ENCODE measurements around the gene NR3C1. TPM values are rescaled to one million over a fixed set of nuclear protein-coding genes. Genes with fewer than 3 reads are reported as not detected.

Gene NR3C1
- total RNA-seq, 1 experiment from 2014 or later, result 31.4 TPM

GRCh38 chr5:143340891-143341685, 62.4 kb downstream of the NR3C1 start:
- Histone ChIP-seq H2AFZ (ENCODE audit: low read length) (no peak overlapping the region), H3K9me3 (ENCODE audit: control insufficient read depth, low read depth, low read length) (no peaks in the 10 kb centered on the region), H2BK15ac (ENCODE audit: low read depth, low read length) (no peak overlapping the region), H3K23me2 (ENCODE audit: insufficient read length, low read depth, low read length, poor library complexity, severe bottlenecking) (no peaks in the 10 kb centered on the region), H4K5ac (ENCODE audit: insufficient read length, low read depth, low read length) (no peak overlapping the region), H4K20me1 (ENCODE audit: control insufficient read depth, insufficient read depth, insufficient read length) (no peaks in the 10 kb centered on the region), H3K27me3 (ENCODE audit: insufficient read depth, low read length) (no peaks in the 10 kb centered on the region), H3K4ac (ENCODE audit: low read depth, low read length) (no peak overlapping the region), H3K23ac (ENCODE audit: insufficient read length, low read depth, low read length) (no peak overlapping the region), H3K9ac (ENCODE audit: extremely low read depth, insufficient read length, low read length) (no peak overlapping the region), H2BK20ac (ENCODE audit: low read depth, low read length, poor library complexity, severe bottlenecking) (no peak overlapping the region), H2BK120ac (ENCODE audit: low read depth, low read length, poor library complexity, severe bottlenecking) (no peak overlapping the region), H3K79me1 (ENCODE audit: insufficient read depth, low read depth, low read length, poor library complexity, severe bottlenecking) (no peaks in the 10 kb centered on the region), H3K18ac (ENCODE audit: insufficient read length, low read depth, low read length) (no peak overlapping the region), H3K4me1 (ENCODE audit: insufficient read depth, low read length) (no peaks in the 10 kb centered on the region; the same call in 1 of the 2 replicates), H3K14ac (ENCODE audit: insufficient read depth, low read length) (no peak overlapping the region), H3K79me2 (ENCODE audit: insufficient read depth, low read length) (no peaks in the 10 kb centered on the region), H3K27ac (ENCODE audit: insufficient read length, low read depth, low read length) (no peak overlapping the region), H3T11ph (ENCODE audit: low read length) (no peak overlapping the region), H2AK5ac (ENCODE audit: insufficient read length, low read length) (no peak overlapping the region), H2BK5ac (ENCODE audit: insufficient read length, low read length) (no peak overlapping the region), H3K4me2 (ENCODE audit: insufficient read depth, insufficient read length, low read length) (no peak overlapping the region), H3K56ac (ENCODE audit: insufficient read length, low read depth, low read length) (no peak overlapping the region), H4K8ac (replicated peaks; ENCODE audit: insufficient read length, low read depth, low read length) (no peak overlapping the region), H4K91ac (ENCODE audit: insufficient read length, low read depth, low read length) (no peak overlapping the region), H2BK12ac (ENCODE audit: insufficient read length, low read depth, low read length) (no peak overlapping the region)
- H3K4me1 Mint-ChIP-seq, result peaks cover 16 to 17% of the 10 kb centered on the region in 2 experiments
- H3K9me3 Mint-ChIP-seq, result no peaks in the 10 kb centered on the region
- no peak for TF ChIP-seq CTCF (conservative IDR thresholded peaks at IDR 0.05)
- peak overlapping the region in 1 of 3 experiments; percentile 57; a peak in 4 of 7 replicates for H3K27ac Mint-ChIP-seq
- H3K4me3 Mint-ChIP-seq, result no peak overlapping the region
- peaks cover 0 to 4% (median 1%) of the 10 kb centered on the region in 3 experiments; a peak in 4 of 7 replicates for H3K36me3 Mint-ChIP-seq (ENCODE audit: insufficient read depth in 1 of 3, low read depth in 3 of 3)
- no peak for DNase-seq
- no CpG with 5 or more reads among the region's 3 CpGs for WGBS (ENCODE audit: extremely low coverage, insufficient read length, low lambda C conversion rate)
- no peaks in the 10 kb centered on the region for H3K27me3 Mint-ChIP-seq (ENCODE audit: low read depth)

All from H9 (cell line).